ENCODE results near the gene TBX4.

DNA sequence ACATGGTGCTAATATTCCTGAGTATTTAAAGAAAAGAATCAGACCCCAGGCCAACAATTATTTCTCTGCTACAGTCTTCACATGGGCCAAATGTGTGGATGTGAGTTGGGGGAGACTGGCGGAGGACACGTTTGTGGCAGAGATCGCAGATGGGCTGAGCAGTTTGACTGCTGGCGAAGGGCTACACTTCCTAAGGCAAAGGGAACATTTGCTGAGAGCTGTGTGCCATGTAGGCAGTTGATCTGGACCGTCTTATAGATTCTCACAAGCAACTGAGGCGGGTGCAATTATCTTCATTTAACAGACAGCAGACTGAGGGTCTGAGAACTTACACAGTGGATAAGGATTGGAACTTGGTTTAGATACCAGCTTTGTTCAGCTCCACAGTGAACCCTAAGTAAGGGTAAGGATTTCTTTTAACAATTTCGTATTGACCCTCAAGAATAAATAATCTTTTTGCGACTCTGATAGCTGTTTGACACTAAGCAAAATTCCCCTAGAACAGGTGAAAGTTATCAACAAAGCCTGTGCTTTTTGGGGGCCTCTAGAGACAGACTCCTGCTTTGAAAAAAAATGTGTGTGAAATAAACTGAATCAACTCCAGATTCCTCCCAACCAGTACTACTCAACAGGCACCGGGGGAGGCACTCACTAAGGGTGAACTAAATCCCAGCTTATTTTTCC is 55.3 kb downstream of the TBX4 start:
- TF ChIP-seq EZH2phosphoT487 (IDR thresholded peaks at IDR 0.05; ENCODE audit: insufficient read depth, low read depth) (no peak), EZH2 (IDR thresholded peaks at IDR 0.05; ENCODE audit: insufficient read depth, poor library complexity, severe bottlenecking) (no peak)
